HepG2 (cell line): ENCODE data around the gene CNNM2. TPM values are rescaled to one million over a fixed set of nuclear protein-coding genes. Genes with fewer than 3 reads are reported as not detected.
A peak's percentile ranks its signal among the peaks of the same experiment; 100 is the strongest.

ENCODE experiments used
- ETS1 ChIP-seq: sonication (generic); formaldehyde crosslinking; IDR thresholded peaks from 2 replicates; pipeline ENCODE4 v1.4.0; 2020; ENCODE audit warnings: missing genetic modification reagents
- GMEB2 ChIP-seq: IDR thresholded peaks from 2 replicates; pipeline ENCODE4 v1.6.1; 2016; ENCODE audit warnings: missing biosample characterization, missing genetic modification reagents, low read depth
- MAX ChIP-seq: IDR thresholded peaks from 2 replicates; pipeline ENCODE4 v1.6.1; 2012; ENCODE audit warnings: inconsistent platforms
- MED1 ChIP-seq: sonication (generic); formaldehyde crosslinking; IDR thresholded peaks from 2 replicates; pipeline ENCODE4 v1.4.0; 2020; ENCODE audit warnings: missing genetic modification reagents
- MED13 ChIP-seq: sonication (generic); formaldehyde crosslinking; IDR thresholded peaks from 2 replicates; pipeline ENCODE4 v1.5.0; 2020; ENCODE audit warnings: missing genetic modification reagents
- PITX1 ChIP-seq: sonication (generic); formaldehyde crosslinking; IDR thresholded peaks from 2 replicates; pipeline ENCODE4 v1.5.1; 2020; ENCODE audit warnings: mild to moderate bottlenecking, missing genetic modification reagents
- SIN3A ChIP-seq: IDR thresholded peaks from 2 replicates; pipeline ENCODE4 v1.6.1; 2011; ENCODE audit warnings: low read depth, mild to moderate bottlenecking, control low read depth, low read length, borderline replicate concordance
- SOX13 ChIP-seq, 3 experiments: fragments of 450-650 bp in 1 of 3; sonication (generic) in 1 of 3; formaldehyde crosslinking in 1 of 3; IDR thresholded peaks in 2 of 3; conservative IDR thresholded peaks in 1 of 3; 2 replicates each; pipeline versions ENCODE4 v1.5.0 to v1.6.1; 2016 to 2020; ENCODE audit warnings: antibody characterized with exemption in 1 of 3, mild to moderate bottlenecking in 1 of 3, missing compliant biosample characterization in 1 of 3, missing genetic modification reagents in 1 of 3, moderate library complexity in 1 of 3
- TBX2 ChIP-seq: sonication (generic); formaldehyde crosslinking; IDR thresholded peaks from 2 replicates; pipeline ENCODE4 v1.5.0; 2020; ENCODE audit warnings: missing genetic modification reagents, mild to moderate bottlenecking, borderline replicate concordance
- ZBTB40 ChIP-seq, 2 experiments: fragments of 450-650 bp in 1 of 2; sonication (generic) in 1 of 2; formaldehyde crosslinking in 1 of 2; IDR thresholded peaks; 2 replicates each; pipeline versions ENCODE4 v1.6.1 to v1.8.0; 2016 to 2022; ENCODE audit warnings: antibody characterized with exemption in 1 of 2, mild to moderate bottlenecking in 1 of 2, missing genetic modification reagents in 1 of 2
- ZBTB7B ChIP-seq: sonication (generic); formaldehyde crosslinking; IDR thresholded peaks from 2 replicates; pipeline ENCODE4 v1.4.0; 2020; ENCODE audit warnings: missing genetic modification reagents
- ZNF670 ChIP-seq: sonication (generic); formaldehyde crosslinking; IDR thresholded peaks from 2 replicates; pipeline ENCODE4 v1.8.0; 2022; ENCODE audit warnings: mild to moderate bottlenecking, missing genetic modification reagents, borderline replicate concordance
- ZNF788 ChIP-seq: sonication (generic); formaldehyde crosslinking; IDR thresholded peaks from 2 replicates; pipeline ENCODE4 v1.5.0; 2020; ENCODE audit warnings: mild to moderate bottlenecking, missing genetic modification reagents, borderline replicate concordance
- polyA plus RNA-seq, 8 experiments: library from polyadenylated mRNA; depleted of rRNA in 3 of 8; stranded (reverse) in 7 of 8; unstranded in 1 of 8; fragments of >200 nt; fragmentation: Illumina TruSeq in 4 of 8; extraction: Trizol in 4 of 8; gene quantifications; 2 replicates each; pipeline versions ENCODE4 v1.2.1 to v1.2.3, GENCODE V29; 2011 to 2016; ENCODE audit warnings: low read depth in 4 of 8, missing spikeins in 1 of 8, mixed read lengths in 1 of 8; ENCODE audit not compliant: insufficient read depth in 1 of 8
- total RNA-seq, 5 experiments: library from RNA; depleted of rRNA; stranded (reverse); fragments of >200 nt; fragmentation: Illumina TruSeq; extraction: Trizol; gene quantifications; 2 replicates each; pipeline ENCODE4 v1.2.3, GENCODE V29; 2016; ENCODE audit warnings: low read depth in 1 of 5
- TF ChIP-seq, protein P1 (sequence below): fragments of 450-650 bp; IDR thresholded peaks from 2 replicates; pipeline ENCODE4 v1.6.1; 2016

CNNM2 gene
- total and polyA plus RNA-seq, 2 of the 13 experiments (the other 11 are each of a cell fraction or from before 2014, with no cell fraction given): 7.1 to 9.0 TPM

GRCh38 chr10:103083266-103083976, 165.3 kb downstream of the CNNM2 start (continued):
- no peak for TF ChIP-seq GMEB2
- no peak for TF ChIP-seq ZBTB40 (IDR thresholded peaks at IDR 0.05)
- no peak for TF ChIP-seq ZBTB40 (CRISPR knock-in tag; IDR thresholded peaks at IDR 0.05)
- TF ChIP-seq SOX13 (IDR thresholded peaks at IDR 0.05): no peak
- no peak; a peak in 1 of 4 replicates for TF ChIP-seq SOX13 (CRISPR knock-in tag; conservative IDR thresholded peaks at IDR 0.05 in 1 of 2, IDR thresholded peaks at IDR 0.05 in 1 of 2)
- TF ChIP-seq MED13 (CRISPR knock-in tag): no peak
- no peak for TF ChIP-seq ETS1
- TF ChIP-seq, protein P1, sequence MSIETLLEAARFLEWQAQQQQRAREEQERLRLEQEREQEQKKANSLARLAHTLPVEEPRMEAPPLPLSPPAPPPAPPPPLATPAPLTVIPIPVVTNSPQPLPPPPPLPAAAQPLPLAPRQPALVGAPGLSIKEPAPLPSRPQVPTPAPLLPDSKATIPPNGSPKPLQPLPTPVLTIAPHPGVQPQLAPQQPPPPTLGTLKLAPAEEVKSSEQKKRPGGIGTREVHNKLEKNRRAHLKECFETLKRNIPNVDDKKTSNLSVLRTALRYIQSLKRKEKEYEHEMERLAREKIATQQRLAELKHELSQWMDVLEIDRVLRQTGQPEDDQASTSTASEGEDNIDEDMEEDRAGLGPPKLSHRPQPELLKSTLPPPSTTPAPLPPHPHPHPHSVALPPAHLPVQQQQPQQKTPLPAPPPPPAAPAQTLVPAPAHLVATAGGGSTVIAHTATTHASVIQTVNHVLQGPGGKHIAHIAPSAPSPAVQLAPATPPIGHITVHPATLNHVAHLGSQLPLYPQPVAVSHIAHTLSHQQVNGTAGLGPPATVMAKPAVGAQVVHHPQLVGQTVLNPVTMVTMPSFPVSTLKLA: no peak
- TF ChIP-seq PITX1 (CRISPR knock-in tag): peak; percentile 80
- TF ChIP-seq ZBTB7B (CRISPR knock-in tag): no peak
- TF ChIP-seq MED1 (CRISPR knock-in tag): peak; percentile 52
- no peak for TF ChIP-seq SIN3A
- no peak for TF ChIP-seq TBX2 (CRISPR knock-in tag)
- TF ChIP-seq MAX: peak; percentile 57; the same call in 1 of the 2 replicates
- no peak for TF ChIP-seq ZNF788
- TF ChIP-seq ZNF670 (CRISPR knock-in tag): no peak
